Small intestine (tissue), 16 donors: ENCODE data around the gene THRB. TPM values are rescaled to one million over a fixed set of nuclear protein-coding genes. Genes with fewer than 3 reads are reported as not detected.

Source experiments
- DNase-seq, 2 donors: peaks; one replicate each; pipeline versions ENCODE4 v3.0.0 to v3.0.0-alpha.2; 2013
- FAIRE-seq: peaks from 2 replicates; lab custom pipeline; 2012; peaks lifted over from hg19 to GRCh38; lab: Jason Lieb, UNC
- H3K27ac ChIP-seq, 3 donors: one replicate each; pipeline ENCODE4 v1.5.1; 2013; ENCODE audit warnings: low read length in 2 of 3, mild to moderate bottlenecking in 2 of 3, control low read depth in 1 of 3, inconsistent platforms in 1 of 3, low read depth in 1 of 3, moderate library complexity in 1 of 3
- H3K27me3 ChIP-seq, 3 donors: one replicate each; pipeline ENCODE4 v1.6.1; 2013; ENCODE audit warnings: low read length in 3 of 3, inconsistent platforms in 1 of 3; ENCODE audit not compliant: control insufficient read depth in 3 of 3, insufficient read depth in 3 of 3
- H3K36me3 ChIP-seq, 3 donors: one replicate each; pipeline ENCODE4 v1.6.1; 2013; ENCODE audit warnings: low read length in 3 of 3, inconsistent platforms in 1 of 3, low read depth in 1 of 3, mild to moderate bottlenecking in 1 of 3, moderate library complexity in 1 of 3; ENCODE audit not compliant: control insufficient read depth in 3 of 3, insufficient read depth in 2 of 3
- H3K4me1 ChIP-seq, 3 donors: one replicate each; pipeline ENCODE4 v1.6.1; 2013; ENCODE audit warnings: low read length in 2 of 3, inconsistent platforms in 1 of 3, low read depth in 1 of 3, mild to moderate bottlenecking in 1 of 3, moderate library complexity in 1 of 3; ENCODE audit not compliant: control insufficient read depth in 3 of 3, insufficient read depth in 2 of 3
- H3K4me3 ChIP-seq, 3 donors: one replicate each; pipeline ENCODE4 v1.5.1; 2013; ENCODE audit warnings: low read length in 3 of 3, control low read depth in 1 of 3, inconsistent platforms in 1 of 3, low read depth in 1 of 3, mild to moderate bottlenecking in 1 of 3, moderate library complexity in 1 of 3
- H3K9me3 ChIP-seq, 2 donors: one replicate each; pipeline ENCODE4 v1.6.1; 2013; ENCODE audit warnings: low read depth in 1 of 2, low read length in 1 of 2; ENCODE audit not compliant: control insufficient read depth in 2 of 2, insufficient read depth in 1 of 2
- whole genome bisulfite sequencing, 3 donors: extraction: QIAGEN DNeasy Blood & Tissue Kit; methylation state at CpG; one replicate each; pipeline ENCODE4 v1.1.7; 2013; 5-methylcytosine and 5-hydroxymethylcytosine counted together
- long read RNA-seq, 10 donors: transcript quantifications; one replicate each; lab custom pipeline, GENCODE V29; 2026
- polyA plus RNA-seq, 4 donors: library from polyadenylated mRNA; stranded (reverse) in 3 of 4; unstranded in 1 of 4; fragments of 200-250 nt in 3 of 4; fragments of 120-200 nt in 1 of 4; gene quantifications; one replicate each; pipeline versions ENCODE4 v1.2.1 to v1.2.3, GENCODE V29; 2013
- donor health status: healthy with polysubstance abuse.
- donor health status: control.
- donor health status: control.
- donor health status: Bipolar disorder and iron deficiency.
- donor health status: healthy.

Gene THRB
- polyA plus RNA-seq: 10 to 100 TPM in 1 of 4 donors, 1 to 10 TPM in 3; 3.2 to 46.1 (median 4.4) TPM
- long read RNA-seq, donor 1: 0 reads
- long read RNA-seq, donor 2, partial matches to known transcripts: 6 of 6 reads
- long read RNA-seq, donor 2, other reads (novel, unspliced or antisense): 0 of 6 reads
- long read RNA-seq, donor 3: 0 reads
- long read RNA-seq, donor 4: 0 reads
- long read RNA-seq, donor 5: 0 reads
- long read RNA-seq, donor 6, full-length matches to known transcripts: 1 of 1 reads
- long read RNA-seq, donor 6, partial matches to known transcripts: 0 of 1 reads
- long read RNA-seq, donor 6, other reads (novel, unspliced or antisense): 0 of 1 reads
- long read RNA-seq, donor 7: 0 reads
- long read RNA-seq, donor 8: 0 reads
- long read RNA-seq, donor 9: 0 reads
- long read RNA-seq, donor 10, full-length matches to known transcripts: 4 of 4 reads
- long read RNA-seq, donor 10, partial matches to known transcripts: 0 of 4 reads
- long read RNA-seq, donor 10, other reads (novel, unspliced or antisense): 0 of 4 reads

GRCh38 chr3:24494618-24495325 is at the start of gene THRB:
Gene THRB (minus strand): TSS chr3:24494850.
- WGBS, 3 donors: 1% methylated on average over 51 to 80 of the region's 80 CpGs
- H3K27me3 ChIP-seq: peaks cover 0 to 8% (median 2%) of the 10 kb centered on the region in 3 donors
- H3K36me3 ChIP-seq: no peaks in the 10 kb centered on the region
- DNase-seq: peak; percentile 78 to 92
- FAIRE-seq: no peak
- H3K4me1 ChIP-seq: peaks cover 3 to 20% (median 3%) of the 10 kb centered on the region in 3 donors
- no peaks in the 10 kb centered on the region for H3K9me3 ChIP-seq
- peak within 1 kb of the TSS; percentile 55 to 83 (median 82) for H3K4me3 ChIP-seq
- peak within 1 kb of the TSS; percentile 82 to 97 (median 93) for H3K27ac ChIP-seq

GRCh38 chr3:24541935-24542334 is 47.3 kb upstream of the THRB start:
- FAIRE-seq (no peak), DNase-seq (no peak)
- H3K27me3 ChIP-seq: no peaks in the 10 kb centered on the region
- H3K4me1 ChIP-seq: no peaks in the 10 kb centered on the region
- 76 to 91% (median 91%) methylated on average over 1 of the region's 1 CpG for WGBS, 3 donors
- no peaks in the 10 kb centered on the region for H3K9me3 ChIP-seq
- no peak overlapping the region for H3K27ac ChIP-seq
- H3K4me3 ChIP-seq: no peak overlapping the region
- no peaks in the 10 kb centered on the region for H3K36me3 ChIP-seq

GRCh38 chr3:24540821-24541220 is 46.2 kb upstream of the THRB start:
- FAIRE-seq: no peak
- no peak for DNase-seq
- Histone ChIP-seq H3K9me3 (no peaks in the 10 kb centered on the region), H3K4me1 (no peaks in the 10 kb centered on the region), H3K27ac (no peak overlapping the region), H3K36me3 (no peaks in the 10 kb centered on the region), H3K4me3 (no peak overlapping the region), H3K27me3 (no peaks in the 10 kb centered on the region)
- WGBS, 3 donors: 67 to 88% (median 75%) methylated on average over 2 of the region's 2 CpGs

GRCh38 chr3:24539699-24540098 is 45.0 kb upstream of the THRB start:
- no peaks in the 10 kb centered on the region for H3K4me1 ChIP-seq
- DNase-seq (no peak), FAIRE-seq (no peak)
- H3K27ac ChIP-seq: no peak overlapping the region
- no peak overlapping the region for H3K4me3 ChIP-seq
- no peaks in the 10 kb centered on the region for H3K9me3 ChIP-seq
- 83 to 96% (median 93%) methylated on average over 2 of the region's 2 CpGs for WGBS, 3 donors
- no peaks in the 10 kb centered on the region for H3K36me3 ChIP-seq
- H3K27me3 ChIP-seq: no peaks in the 10 kb centered on the region

GRCh38 chr3:24538891-24539290 is 44.2 kb upstream of the THRB start:
- Histone ChIP-seq H3K4me1 (no peaks in the 10 kb centered on the region), H3K36me3 (no peaks in the 10 kb centered on the region), H3K4me3 (no peak overlapping the region), H3K27ac (no peak overlapping the region), H3K9me3 (no peaks in the 10 kb centered on the region), H3K27me3 (no peaks in the 10 kb centered on the region)
- peak; percentile 44 to 90 for DNase-seq
- 18 to 70% (median 39%) methylated on average over 2 of the region's 2 CpGs for WGBS, 3 donors
- no peak for FAIRE-seq

GRCh38 chr3:24533561-24534193 is 39.0 kb upstream of the THRB start:
- no peak for FAIRE-seq

GRCh38 chr3:24530471-24530870 is 35.8 kb upstream of the THRB start:
- Histone ChIP-seq H3K27ac (no peak overlapping the region), H3K36me3 (no peaks in the 10 kb centered on the region), H3K27me3 (no peaks in the 10 kb centered on the region), H3K4me1 (peaks cover 0 to 2% (median 0%) of the 10 kb centered on the region in 3 donors), H3K9me3 (peaks cover 0 to 3% of the 10 kb centered on the region in 2 donors), H3K4me3 (no peak overlapping the region)
- no peak for DNase-seq
- 84 to 90% (median 86%) methylated on average over 4 of the region's 4 CpGs for WGBS, 3 donors
- FAIRE-seq: no peak

More at GRCh38 chr3:24533561-24534193, 39.0 kb upstream of the THRB start:
- H3K36me3 ChIP-seq: no peaks in the 10 kb centered on the region
- peaks cover 0 to 3% of the 10 kb centered on the region in 2 donors for H3K9me3 ChIP-seq
- no peaks in the 10 kb centered on the region for H3K4me1 ChIP-seq
- H3K27ac ChIP-seq: no peak overlapping the region
- WGBS, 3 donors: 75 to 96% (median 88%) methylated on average over 10 of the region's 10 CpGs
- no peak overlapping the region for H3K4me3 ChIP-seq
- H3K27me3 ChIP-seq: no peaks in the 10 kb centered on the region
- DNase-seq: no peak

- FAIRE-seq (no peak), DNase-seq (no peak)
- H3K27me3 ChIP-seq: no peaks in the 10 kb centered on the region
- peaks cover 0 to 11% (median 0%) of the 10 kb centered on the region in 3 donors for H3K4me1 ChIP-seq
- no peak overlapping the region for H3K27ac ChIP-seq
- H3K9me3 ChIP-seq: peaks cover 0 to 3% of the 10 kb centered on the region in 2 donors
- no peaks in the 10 kb centered on the region for H3K36me3 ChIP-seq
- no peak overlapping the region for H3K4me3 ChIP-seq
Observed at GRCh38 chr3:24529210-24529609, 34.6 kb upstream of the THRB start.
